Skeletal muscle satellite cell (primary cell): Measurements from ENCODE around the gene ZBBX.

ENCODE experiments used
- H3K27me3 ChIP-seq: 2 replicates; pipeline ENCODE4 v1.7.0; 2013; ENCODE audit warnings: low read length; ENCODE audit not compliant: control insufficient read depth, insufficient read depth
- H3K36me3 ChIP-seq: 2 replicates; pipeline ENCODE4 v1.7.0; 2013; ENCODE audit warnings: mild to moderate bottlenecking, control low read depth, low read length; ENCODE audit not compliant: insufficient read depth
- H3K4me1 ChIP-seq: 2 replicates; pipeline ENCODE4 v1.7.0; 2013; ENCODE audit warnings: low read length; ENCODE audit not compliant: control insufficient read depth, insufficient read depth
- H3K4me2 ChIP-seq: 2 replicates; pipeline ENCODE4 v1.7.0; 2013; ENCODE audit warnings: mild to moderate bottlenecking, low read length
- H3K4me3 ChIP-seq: 2 replicates; pipeline ENCODE4 v1.7.0; 2013; ENCODE audit warnings: low read length
- H3K9ac ChIP-seq: 2 replicates; pipeline ENCODE4 v1.7.0; 2013; ENCODE audit warnings: mild to moderate bottlenecking, low read depth, low read length, moderate library complexity
- H3K9me3 ChIP-seq: replicated peaks from 2 replicates; pipeline ENCODE4 v1.7.0; 2013; ENCODE audit warnings: mild to moderate bottlenecking, control low read depth, low read length

ZBBX gene

DNA sequence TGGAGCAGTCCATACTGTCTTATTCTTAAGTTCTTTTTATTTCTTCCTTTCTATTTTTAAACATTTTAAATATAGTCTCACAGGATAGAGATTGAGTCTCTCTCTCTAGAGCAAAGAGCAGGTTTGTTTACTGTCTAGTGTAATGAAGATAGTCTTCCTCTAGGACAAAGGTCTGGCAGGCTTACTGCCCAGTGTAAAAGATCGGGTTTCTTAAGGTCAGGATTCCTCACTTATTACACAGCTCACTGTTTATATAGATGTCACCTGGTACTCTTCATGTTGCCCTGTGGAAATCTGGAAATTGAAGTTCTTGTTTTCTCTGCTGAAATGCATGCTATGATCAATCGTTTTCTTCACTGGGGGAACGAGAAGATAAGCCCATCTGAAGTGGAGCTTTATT, 76.0 kb downstream of the ZBBX start:
- no peaks in the 10 kb centered on the region for H3K27me3 ChIP-seq
- no peak overlapping the region for H3K4me2 ChIP-seq
- H3K4me1 ChIP-seq = no peaks in the 10 kb centered on the region
- no peak overlapping the region for H3K9ac ChIP-seq
- H3K4me3 ChIP-seq = no peak overlapping the region
- H3K9me3 ChIP-seq = no peaks in the 10 kb centered on the region
- H3K36me3 ChIP-seq = no peaks in the 10 kb centered on the region

DNA sequence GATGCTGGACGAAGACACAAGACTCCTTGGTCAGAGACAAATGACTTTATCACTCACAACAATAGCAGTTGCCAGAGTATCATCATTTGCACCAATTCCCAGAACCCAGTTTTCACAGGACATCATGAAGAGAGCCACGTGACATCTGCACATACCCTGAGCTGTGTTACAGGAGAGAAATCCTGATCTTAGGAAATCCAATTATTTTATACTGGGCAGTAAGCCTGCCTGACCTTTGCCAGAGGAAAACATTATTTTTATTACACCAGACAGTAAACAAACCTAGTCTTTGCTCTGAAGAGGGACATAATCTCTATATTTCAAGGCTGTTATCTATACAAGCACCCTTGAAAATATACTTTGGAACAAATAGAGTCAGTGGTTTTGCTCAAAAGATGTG, 77.4 kb downstream of the ZBBX start:
- H3K27me3 ChIP-seq = no peaks in the 10 kb centered on the region
- H3K36me3 ChIP-seq = no peaks in the 10 kb centered on the region

DNA sequence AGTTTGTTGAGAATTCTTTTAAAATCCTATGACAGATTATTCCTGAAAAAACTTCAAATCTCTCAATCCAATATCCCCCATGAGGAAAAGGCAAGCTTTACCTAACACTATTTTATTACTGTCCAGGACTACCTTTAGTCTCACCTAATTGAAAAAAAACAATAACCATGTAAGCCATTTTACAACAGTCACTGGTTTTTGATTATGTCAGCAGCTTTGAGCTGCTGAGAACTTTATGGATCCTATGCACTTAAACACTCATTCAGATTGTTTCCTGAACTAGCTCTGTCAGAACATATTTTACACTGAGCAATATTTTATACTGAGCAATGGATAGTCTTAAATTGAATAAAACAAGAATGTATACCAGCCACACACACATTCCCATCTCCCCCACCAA, 79.9 kb downstream of the ZBBX start:
- Histone ChIP-seq H3K4me2 (no peak overlapping the region), H3K9me3 (no peaks in the 10 kb centered on the region), H3K36me3 (no peaks in the 10 kb centered on the region), H3K4me1 (no peaks in the 10 kb centered on the region), H3K4me3 (no peak overlapping the region), H3K27me3 (no peaks in the 10 kb centered on the region), H3K9ac (no peak overlapping the region)

More for the DNA sequence above, 77.4 kb downstream of the ZBBX start:
- no peaks in the 10 kb centered on the region for H3K4me1 ChIP-seq
- H3K4me2 ChIP-seq = no peak overlapping the region
- no peak overlapping the region for H3K4me3 ChIP-seq
- no peak overlapping the region for H3K9ac ChIP-seq
- no peaks in the 10 kb centered on the region for H3K9me3 ChIP-seq

DNA sequence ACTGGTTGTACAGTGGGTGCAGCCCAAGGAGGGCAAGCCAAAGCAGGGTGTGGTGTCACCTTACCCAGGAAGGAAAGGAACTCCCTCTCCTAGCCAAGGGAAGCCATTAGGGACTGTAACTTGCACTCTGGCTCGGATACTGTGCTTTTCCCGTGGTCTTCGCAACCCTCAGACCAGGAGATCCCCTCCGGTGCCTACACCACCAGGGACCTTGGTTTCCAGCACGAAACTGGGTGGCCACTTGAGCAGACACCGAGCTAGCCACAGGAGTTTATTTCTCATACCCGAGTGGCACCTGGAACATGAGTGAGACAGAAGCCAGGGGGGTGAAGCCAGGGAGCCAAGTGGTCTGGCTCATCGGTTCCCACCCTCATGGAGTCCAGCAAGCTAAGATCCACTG, 90.7 kb downstream of the ZBBX start:
- H3K27me3 ChIP-seq = no peaks in the 10 kb centered on the region
- no peaks in the 10 kb centered on the region for H3K36me3 ChIP-seq
- H3K4me2 ChIP-seq = no peak overlapping the region
- no peaks in the 10 kb centered on the region for H3K9me3 ChIP-seq
- H3K4me1 ChIP-seq = no peaks in the 10 kb centered on the region
- H3K9ac ChIP-seq = no peak overlapping the region
- no peak overlapping the region for H3K4me3 ChIP-seq

DNA sequence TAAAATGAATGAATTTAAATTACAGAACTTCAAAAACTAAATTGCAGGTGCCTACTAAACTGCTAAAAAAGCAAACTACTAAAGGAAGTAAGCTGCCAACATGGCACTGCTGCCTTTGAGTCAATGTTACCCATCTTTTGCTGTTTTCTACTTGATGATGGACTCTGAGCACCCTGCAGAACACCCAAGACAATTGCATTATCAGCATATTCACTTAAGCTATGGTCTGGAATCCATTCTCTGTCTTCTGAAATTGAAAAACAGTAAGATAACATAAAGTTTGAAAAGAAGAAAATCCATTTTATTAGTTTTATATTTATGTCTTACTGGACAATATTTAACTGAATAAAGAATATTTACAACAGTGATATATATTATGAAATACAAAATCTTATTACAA, 91.4 kb downstream of the ZBBX start:
- Histone ChIP-seq H3K9me3 (no peaks in the 10 kb centered on the region), H3K4me3 (no peak overlapping the region), H3K36me3 (no peaks in the 10 kb centered on the region), H3K9ac (no peak overlapping the region), H3K4me2 (no peak overlapping the region), H3K4me1 (no peaks in the 10 kb centered on the region), H3K27me3 (no peaks in the 10 kb centered on the region)

DNA sequence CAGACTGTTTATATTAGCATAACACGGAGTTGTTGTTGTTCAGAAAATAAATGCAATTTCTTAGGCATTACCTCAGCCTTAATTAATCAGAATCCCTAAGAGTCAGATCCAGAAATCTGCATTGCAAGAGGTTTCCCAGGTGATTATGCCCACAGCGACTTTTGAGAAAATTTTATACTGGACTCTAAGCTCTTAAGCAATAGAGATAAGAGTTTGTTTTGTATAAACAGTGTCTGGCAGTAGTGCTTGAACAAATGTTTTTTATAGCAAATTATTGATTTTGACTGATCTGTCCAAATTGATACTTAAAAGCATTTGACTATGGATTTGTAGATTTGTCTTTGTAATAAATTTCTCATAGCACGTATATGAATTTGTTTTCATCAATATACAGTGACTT, 92.8 kb downstream of the ZBBX start:
- Histone ChIP-seq H3K4me1 (no peaks in the 10 kb centered on the region), H3K27me3 (no peaks in the 10 kb centered on the region), H3K9ac (no peak overlapping the region), H3K4me3 (no peak overlapping the region), H3K4me2 (no peak overlapping the region), H3K36me3 (no peaks in the 10 kb centered on the region), H3K9me3 (no peaks in the 10 kb centered on the region)

DNA sequence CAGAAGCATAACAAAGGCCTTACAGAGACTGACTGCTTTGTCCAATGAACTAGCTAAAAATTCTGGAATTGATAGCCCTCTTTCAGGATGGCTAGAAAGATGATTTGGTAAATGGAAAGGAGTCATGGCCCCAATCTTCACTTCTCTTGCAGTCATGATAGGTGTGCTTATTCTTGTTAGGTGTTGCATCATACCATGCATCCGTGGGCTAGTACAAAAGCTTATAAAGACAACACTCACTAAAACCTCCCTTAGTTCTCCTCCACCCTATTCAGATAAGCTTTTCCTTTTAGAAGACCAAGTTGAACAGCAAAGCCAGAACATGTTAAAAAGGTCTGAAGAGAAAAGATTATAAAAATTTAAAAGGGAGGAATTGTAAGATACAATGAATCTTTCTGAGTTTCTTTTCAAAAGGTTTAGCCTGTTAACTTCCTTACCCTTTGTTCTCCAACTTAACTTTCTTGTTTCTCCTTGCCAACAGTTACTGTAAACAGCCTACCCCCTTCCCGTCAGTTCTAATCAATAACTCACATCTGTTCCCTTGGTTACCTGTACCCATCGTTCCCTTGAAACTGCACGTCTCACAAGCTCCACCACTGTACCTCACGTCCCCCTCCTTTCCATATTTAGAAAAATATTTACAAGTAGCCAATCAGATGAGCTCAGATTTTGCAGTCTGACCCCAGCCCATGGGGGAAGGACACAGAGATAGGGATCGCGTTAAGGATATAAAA, 105.8 kb downstream of the ZBBX start:
- Histone ChIP-seq H3K4me1 (no peaks in the 10 kb centered on the region), H3K27me3 (no peaks in the 10 kb centered on the region), H3K9me3 (peaks cover 4% of the 10 kb centered on the region), H3K36me3 (no peaks in the 10 kb centered on the region), H3K4me3 (no peak overlapping the region), H3K4me2 (no peak overlapping the region), H3K9ac (no peak overlapping the region)

DNA sequence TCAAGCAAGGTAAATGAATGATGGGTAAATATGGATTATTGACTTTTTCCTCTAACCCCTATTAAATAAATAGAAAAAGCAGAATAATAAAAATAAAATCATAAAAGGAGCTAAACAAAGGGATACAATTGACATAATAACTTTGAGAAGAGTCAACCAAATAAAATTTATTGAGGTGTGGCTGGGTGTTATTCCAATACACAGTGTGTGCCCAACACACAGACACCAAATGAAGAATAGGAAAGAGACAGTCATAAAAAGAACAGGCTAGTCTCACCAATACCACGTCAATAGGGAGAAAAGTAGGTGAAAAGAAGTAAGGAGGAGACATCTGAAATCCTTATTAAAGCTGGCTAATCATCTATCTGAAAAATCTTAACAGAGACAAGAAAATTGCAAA, 127.1 kb downstream of the ZBBX start:
- no peaks in the 10 kb centered on the region for H3K27me3 ChIP-seq
- H3K4me3 ChIP-seq = no peak overlapping the region
- no peak overlapping the region for H3K9ac ChIP-seq
- no peaks in the 10 kb centered on the region for H3K36me3 ChIP-seq
- peaks cover 5% of the 10 kb centered on the region for H3K9me3 ChIP-seq
- no peak overlapping the region for H3K4me2 ChIP-seq
- no peaks in the 10 kb centered on the region for H3K4me1 ChIP-seq

DNA sequence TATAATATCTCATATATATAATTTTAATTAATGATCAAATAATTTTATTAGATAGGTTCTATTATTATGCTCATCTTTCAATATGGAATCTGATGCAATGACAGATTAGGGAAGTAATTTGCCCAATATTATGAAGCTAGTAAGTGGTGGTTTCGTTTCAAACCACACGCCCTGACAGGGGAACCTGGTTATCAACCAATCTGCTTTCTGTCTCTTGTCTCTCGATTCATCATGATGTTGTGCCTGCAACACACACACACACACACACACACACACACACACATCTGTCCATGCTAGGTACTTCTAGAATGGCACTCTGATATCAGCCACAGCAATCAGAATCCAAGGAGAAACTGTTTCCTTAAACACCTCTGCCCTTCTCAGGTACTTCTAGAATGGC, 128.4 kb downstream of the ZBBX start:
- Histone ChIP-seq H3K4me3 (no peak overlapping the region), H3K27me3 (no peaks in the 10 kb centered on the region), H3K4me2 (no peak overlapping the region), H3K36me3 (no peaks in the 10 kb centered on the region), H3K4me1 (no peaks in the 10 kb centered on the region), H3K9ac (no peak overlapping the region), H3K9me3 (peaks cover 9% of the 10 kb centered on the region)

DNA sequence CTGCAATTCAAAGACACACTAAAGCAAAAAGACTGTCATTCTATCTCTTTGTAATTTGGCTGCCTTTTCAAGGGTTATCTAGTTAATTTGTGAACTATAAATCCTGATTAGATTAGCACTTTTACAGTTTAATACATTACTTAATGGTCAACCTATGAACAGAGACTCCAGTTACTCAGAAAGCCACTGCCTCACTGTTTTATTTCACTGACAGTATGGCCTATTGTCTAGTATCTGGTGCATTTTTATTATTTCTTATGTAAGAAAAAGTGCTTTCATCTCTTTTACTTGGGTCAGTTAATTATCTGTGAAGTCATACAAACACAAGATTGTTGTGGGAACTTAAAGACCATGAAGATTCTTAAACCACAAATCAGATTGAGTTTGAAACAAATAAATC, 133.8 kb downstream of the ZBBX start:
- H3K9me3 ChIP-seq = peaks cover 9% of the 10 kb centered on the region
- no peak overlapping the region for H3K4me3 ChIP-seq
- H3K27me3 ChIP-seq = no peaks in the 10 kb centered on the region
- no peak overlapping the region for H3K9ac ChIP-seq
- no peaks in the 10 kb centered on the region for H3K4me1 ChIP-seq
- no peak overlapping the region for H3K4me2 ChIP-seq
- no peaks in the 10 kb centered on the region for H3K36me3 ChIP-seq

DNA sequence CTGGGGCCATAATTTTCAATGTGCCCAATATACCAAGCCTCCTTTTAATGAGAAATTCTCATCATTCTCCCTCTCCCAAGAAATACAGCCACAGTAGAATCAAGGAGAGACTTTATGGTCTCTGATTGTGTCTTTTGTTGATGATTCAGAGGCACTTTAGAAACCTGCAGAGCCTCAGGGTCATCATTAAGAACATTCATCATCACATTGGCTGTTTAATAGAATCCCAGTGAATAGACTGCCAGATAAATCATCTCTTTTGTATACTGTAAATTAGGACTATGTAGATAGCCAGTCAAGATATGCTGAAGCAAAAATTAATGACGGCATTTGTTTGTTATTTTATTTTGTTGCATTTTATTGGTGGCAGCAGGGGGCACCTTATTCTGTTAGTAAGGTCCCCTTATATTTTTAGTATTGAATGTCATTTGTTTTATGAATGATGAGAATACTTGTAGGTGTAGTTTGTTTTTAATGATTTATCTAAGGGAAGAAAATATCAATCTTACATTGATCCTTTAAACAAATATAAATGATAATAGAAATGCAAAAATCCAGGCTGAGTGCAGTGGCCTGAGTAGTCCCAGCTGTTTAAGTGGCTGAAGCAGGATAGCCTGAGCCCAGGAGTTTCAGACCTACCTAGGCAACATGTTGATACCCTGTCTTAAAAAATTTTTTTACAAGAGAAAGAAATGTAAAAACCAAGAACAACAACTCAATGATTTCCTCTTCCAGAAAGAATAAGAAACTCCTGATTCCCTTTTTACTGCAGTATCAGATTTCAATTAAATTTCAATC, 138.8 kb downstream of the ZBBX start:
- Histone ChIP-seq H3K27me3 (no peaks in the 10 kb centered on the region), H3K4me3 (no peak overlapping the region), H3K4me2 (no peak overlapping the region), H3K4me1 (no peaks in the 10 kb centered on the region), H3K36me3 (no peaks in the 10 kb centered on the region), H3K9ac (no peak overlapping the region), H3K9me3 (no peaks in the 10 kb centered on the region)

DNA sequence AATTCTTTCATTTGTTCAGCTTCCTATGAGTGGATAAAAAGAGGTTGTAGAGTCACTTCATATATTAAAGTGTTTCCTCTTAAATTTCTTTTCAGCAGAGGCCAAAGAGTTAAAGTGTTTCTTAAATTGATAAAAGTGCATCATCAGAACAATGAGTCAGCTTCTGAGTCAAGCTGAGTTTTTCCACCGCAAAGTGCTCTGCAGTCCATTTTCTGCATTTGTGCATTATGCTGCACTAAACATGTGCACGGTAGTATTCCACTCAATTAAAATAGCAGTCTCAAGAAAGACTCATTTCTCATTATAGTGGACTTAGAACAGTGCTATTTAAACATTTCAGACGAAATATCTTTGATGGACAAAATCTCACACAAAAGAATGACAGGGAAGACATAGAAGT, 152.0 kb downstream of the ZBBX start:
- Histone ChIP-seq H3K27me3 (no peaks in the 10 kb centered on the region), H3K9me3 (no peaks in the 10 kb centered on the region), H3K9ac (no peak overlapping the region), H3K4me3 (no peak overlapping the region), H3K4me1 (no peaks in the 10 kb centered on the region), H3K36me3 (no peaks in the 10 kb centered on the region), H3K4me2 (no peak overlapping the region)
